Muscle layer of colon (tissue), 2 donors: ENCODE data around the gene LPP.
A peak's percentile ranks its signal among the peaks of the same experiment; 100 is the strongest.

Source experiments
- H3K27ac ChIP-seq: one replicate; pipeline ENCODE4 v1.7.0; 2013; ENCODE audit warnings: low read depth, mild to moderate bottlenecking, low read length, moderate library complexity
- H3K27me3 ChIP-seq, 2 donors: one replicate each; pipeline ENCODE4 v1.7.0; 2013; ENCODE audit warnings: low read length in 2 of 2, mild to moderate bottlenecking in 2 of 2; ENCODE audit not compliant: insufficient read depth in 2 of 2, control insufficient read depth in 1 of 2
- H3K36me3 ChIP-seq: one replicate; pipeline ENCODE4 v1.7.0; 2013; ENCODE audit warnings: mild to moderate bottlenecking, low read length; ENCODE audit not compliant: insufficient read depth
- H3K4me1 ChIP-seq: one replicate; pipeline ENCODE4 v1.7.0; 2013; ENCODE audit warnings: mild to moderate bottlenecking, low read length; ENCODE audit not compliant: insufficient read depth
- H3K4me3 ChIP-seq, 2 donors: one replicate each; pipeline ENCODE4 v1.7.0; 2013; ENCODE audit warnings: low read length in 2 of 2, low read depth in 1 of 2, mild to moderate bottlenecking in 1 of 2, moderate library complexity in 1 of 2
- H3K9ac ChIP-seq: one replicate; pipeline ENCODE4 v1.7.0; 2013; ENCODE audit warnings: low read length
- H3K9me3 ChIP-seq: one replicate; pipeline ENCODE4 v1.7.0; 2013; ENCODE audit warnings: mild to moderate bottlenecking, low read length
- donor health status: abdominal sarcoma.
- donor health status: Adenocarcinoma of cecum.

LPP gene

GRCh38 chr3:188139466-188139865, 14.5 kb upstream of the LPP start:
- Histone ChIP-seq H3K27me3 (no peaks in the 10 kb centered on the region), H3K9me3 (no peaks in the 10 kb centered on the region), H3K27ac (no peak overlapping the region), H3K9ac (no peak overlapping the region), H3K4me3 (no peak overlapping the region), H3K4me1 (no peaks in the 10 kb centered on the region), H3K36me3 (no peaks in the 10 kb centered on the region)

- no peaks in the 10 kb centered on the region for H3K9me3 ChIP-seq
- no peaks in the 10 kb centered on the region for H3K36me3 ChIP-seq
- no peak overlapping the region for H3K27ac ChIP-seq
- H3K9ac ChIP-seq: no peak overlapping the region
- H3K4me1 ChIP-seq: no peaks in the 10 kb centered on the region
- H3K27me3 ChIP-seq: no peaks in the 10 kb centered on the region
- H3K4me3 ChIP-seq: no peak overlapping the region
These were observed 7.7 kb upstream of the LPP start for GRCh38 chr3:188146219-188146618.

DNA sequence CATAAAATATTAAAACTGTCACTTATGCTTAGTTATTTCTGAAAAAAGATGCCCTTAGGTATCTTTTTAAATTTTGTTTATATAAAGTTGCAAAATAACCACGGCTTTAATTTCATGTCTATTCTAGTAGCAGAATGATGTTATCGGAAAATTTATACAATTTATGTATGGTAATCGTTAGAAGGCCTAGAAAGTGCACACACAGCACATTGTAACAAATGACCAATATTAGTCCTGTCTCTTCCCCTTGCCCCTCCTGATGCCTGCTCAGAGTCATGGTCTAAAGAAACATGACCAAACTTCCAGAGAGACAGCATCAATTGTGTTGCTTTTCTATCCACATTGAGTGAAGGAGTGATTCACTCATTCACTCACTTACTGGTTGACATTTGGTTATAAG, 6.2 kb upstream of the LPP start:
- peaks cover 7% of the 10 kb centered on the region for H3K4me1 ChIP-seq
- H3K36me3 ChIP-seq: no peaks in the 10 kb centered on the region
- no peaks in the 10 kb centered on the region for H3K27me3 ChIP-seq
- H3K4me3 ChIP-seq: no peak overlapping the region
- no peak overlapping the region for H3K27ac ChIP-seq
- no peaks in the 10 kb centered on the region for H3K9me3 ChIP-seq
- H3K9ac ChIP-seq: no peak overlapping the region

- Histone ChIP-seq H3K36me3 (no peaks in the 10 kb centered on the region), H3K4me3 (no peak overlapping the region)
These were observed 5.6 kb upstream of the LPP start for GRCh38 chr3:188148318-188148717.

DNA sequence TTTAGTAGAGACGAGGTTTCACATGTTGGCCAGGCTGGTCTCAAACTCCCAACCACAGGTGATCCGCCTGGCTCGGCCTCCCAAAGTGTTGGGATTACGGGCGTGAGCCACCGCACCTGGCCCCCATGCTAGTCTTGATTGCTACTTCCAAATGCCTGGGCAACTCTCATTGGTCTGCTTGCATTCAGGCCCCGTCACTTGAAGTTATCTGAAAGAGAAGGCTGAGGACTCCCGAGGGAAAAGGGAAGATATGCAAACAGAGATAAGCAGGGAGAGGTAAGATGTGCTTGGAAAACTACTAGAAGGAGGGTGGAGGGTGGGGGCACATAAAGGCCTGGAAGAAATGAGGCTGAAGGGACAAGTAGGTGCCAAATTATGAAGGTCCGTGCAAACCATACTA, 4.4 kb upstream of the LPP start:
- Histone ChIP-seq H3K9ac (no peak overlapping the region), H3K27me3 (no peaks in the 10 kb centered on the region), H3K36me3 (no peaks in the 10 kb centered on the region), H3K27ac (no peak overlapping the region), H3K4me3 (no peak overlapping the region), H3K9me3 (no peaks in the 10 kb centered on the region), H3K4me1 (peaks cover 10% of the 10 kb centered on the region)

More at GRCh38 chr3:188148318-188148717, 5.6 kb upstream of the LPP start:
- H3K9me3 ChIP-seq: no peaks in the 10 kb centered on the region
- H3K27me3 ChIP-seq: no peaks in the 10 kb centered on the region
- peaks cover 10% of the 10 kb centered on the region for H3K4me1 ChIP-seq
- no peak overlapping the region for H3K9ac ChIP-seq
- H3K27ac ChIP-seq: no peak overlapping the region

- H3K27ac ChIP-seq: peak overlapping the region; percentile 32
- H3K4me3 ChIP-seq: no peak overlapping the region
These were observed 3.0 kb upstream of the LPP start for GRCh38 chr3:188150982-188151381.

GRCh38 chr3:188151438-188151837, 2.5 kb upstream of the LPP start:
- Histone ChIP-seq H3K27me3 (no peaks in the 10 kb centered on the region), H3K4me3 (no peak overlapping the region), H3K27ac (peak overlapping the region; percentile 8), H3K4me1 (peaks cover 25% of the 10 kb centered on the region), H3K9ac (no peak overlapping the region), H3K9me3 (no peaks in the 10 kb centered on the region), H3K36me3 (no peaks in the 10 kb centered on the region)

More at GRCh38 chr3:188150982-188151381, 3.0 kb upstream of the LPP start:
- Histone ChIP-seq H3K9me3 (no peaks in the 10 kb centered on the region), H3K4me1 (peaks cover 22% of the 10 kb centered on the region), H3K27me3 (no peaks in the 10 kb centered on the region), H3K9ac (no peak overlapping the region), H3K36me3 (no peaks in the 10 kb centered on the region)

- Histone ChIP-seq H3K4me3 (peak overlapping the region; percentile 86 to 97), H3K9ac (peak overlapping the region; percentile 99), H3K4me1 (peaks cover 36% of the 10 kb centered on the region), H3K27me3 (no peaks in the 10 kb centered on the region), H3K9me3 (no peaks in the 10 kb centered on the region), H3K36me3 (no peaks in the 10 kb centered on the region), H3K27ac (peak overlapping the region; percentile 91)
These were observed 1.1 kb upstream of the LPP start for GRCh38 chr3:188152660-188153436.

DNA sequence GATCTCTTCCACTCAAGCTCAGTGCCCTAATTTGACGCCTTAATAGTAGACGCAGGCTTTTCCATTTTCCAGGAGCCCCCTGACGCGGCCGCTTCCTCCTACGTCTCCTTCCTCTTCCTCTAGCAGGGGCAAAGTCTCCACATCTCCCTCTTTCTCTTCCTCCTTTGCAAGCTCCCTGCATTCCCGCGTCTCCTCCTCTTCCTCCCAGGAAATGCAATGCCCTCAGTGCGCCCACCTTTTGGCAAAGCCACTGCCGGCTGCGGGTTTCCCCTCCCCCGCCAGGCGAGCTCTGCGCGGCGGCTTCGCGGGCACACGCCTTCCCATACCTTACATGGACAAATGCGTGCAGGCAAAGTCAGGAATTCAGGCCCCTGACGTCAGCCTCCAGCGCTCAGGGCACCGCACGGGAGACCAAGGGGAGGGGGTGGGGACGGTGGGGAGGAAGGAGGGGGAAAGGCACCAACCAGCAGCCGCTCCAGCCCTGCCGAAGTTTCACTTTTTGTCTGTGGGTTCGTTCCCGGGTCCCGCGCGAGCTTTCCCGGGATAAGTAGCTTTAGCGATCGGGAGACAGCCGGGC, 432 bp upstream of the LPP start:
- H3K4me1 ChIP-seq: peaks cover 42% of the 10 kb centered on the region
- H3K27ac ChIP-seq: peak overlapping the region; percentile 91
- peak overlapping the region; percentile 86 to 97 for H3K4me3 ChIP-seq
- H3K9me3 ChIP-seq: no peaks in the 10 kb centered on the region
- H3K9ac ChIP-seq: peak overlapping the region; percentile 99
- no peaks in the 10 kb centered on the region for H3K36me3 ChIP-seq
- no peaks in the 10 kb centered on the region for H3K27me3 ChIP-seq

DNA sequence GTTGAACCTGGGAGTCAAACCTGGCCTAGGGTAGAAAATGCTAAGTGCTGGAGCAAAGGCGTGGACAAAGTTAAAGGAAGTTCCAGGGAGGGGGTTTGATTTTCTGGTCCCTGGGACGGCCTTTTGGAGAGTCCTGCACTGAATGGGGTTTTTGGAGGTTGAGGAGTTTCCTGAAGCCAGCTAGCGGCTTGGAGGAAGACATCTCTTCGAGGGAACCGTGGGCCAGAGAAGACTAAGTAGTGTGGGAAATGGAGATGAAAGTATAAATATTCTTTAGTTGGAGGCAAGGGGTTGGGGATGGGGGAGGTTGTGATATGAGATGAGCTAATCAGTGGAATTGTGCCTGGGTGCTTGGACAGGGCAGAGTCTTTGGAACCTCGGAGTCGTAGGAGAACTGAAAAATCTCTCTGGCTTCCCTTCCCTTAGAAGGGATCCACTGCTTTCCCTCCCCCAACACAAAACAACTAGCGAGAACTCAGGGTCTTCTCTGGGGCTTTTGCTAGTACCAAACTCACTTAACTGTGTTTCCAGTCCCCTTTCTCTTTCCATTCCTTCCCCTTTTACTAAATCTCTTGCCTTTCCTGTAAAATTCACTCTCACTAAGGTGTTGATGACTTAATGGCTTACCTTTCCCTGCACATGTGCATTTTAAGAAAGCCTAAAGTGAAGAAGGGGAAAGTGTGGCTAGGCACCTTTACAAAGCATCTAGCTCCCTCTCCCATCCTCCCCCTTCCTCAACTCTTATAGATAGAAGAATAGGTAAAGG, 1.0 kb downstream of the LPP start:
- Histone ChIP-seq H3K36me3 (no peaks in the 10 kb centered on the region), H3K27ac (peak overlapping the region; percentile 91), H3K4me3 (peak overlapping the region; percentile 94 to 97), H3K9me3 (no peaks in the 10 kb centered on the region), H3K4me1 (peaks cover 54% of the 10 kb centered on the region), H3K27me3 (no peaks in the 10 kb centered on the region), H3K9ac (peak overlapping the region; percentile 100)

GRCh38 chr3:188156056-188156455, 2.1 kb downstream of the LPP start:
- no peaks in the 10 kb centered on the region for H3K36me3 ChIP-seq
- H3K27me3 ChIP-seq: no peaks in the 10 kb centered on the region
- H3K4me3 ChIP-seq: peak overlapping the region in 1 of 2 donors; percentile 94
- H3K4me1 ChIP-seq: peaks cover 60% of the 10 kb centered on the region
- H3K9ac ChIP-seq: peak overlapping the region; percentile 62
- peak overlapping the region; percentile 77 for H3K27ac ChIP-seq
- no peaks in the 10 kb centered on the region for H3K9me3 ChIP-seq
